GM23338 (cell line): ENCODE measurements around the gene PTCD2. TPM values are rescaled to one million over a fixed set of nuclear protein-coding genes. Genes with fewer than 3 reads are reported as not detected.

Experiments
- ATAC-seq: fragments of 200-7000 bp; cut with Tn5 transposase; 3 replicates; pipeline ENCODE4 v1.9.1; 2020
- DNase-seq: peaks from one replicate; pipeline ENCODE4 v3.0.0-alpha.2; 2015; ENCODE audit warnings: low spot score
- H2AFZ ChIP-seq: fragments of 200-600 bp; sonication (generic); 2 replicates; pipeline ENCODE4 v1.8.0; 2016; ENCODE audit warnings: antibody characterized with exemption, mild to moderate bottlenecking, moderate library complexity
- H3F3A ChIP-seq: fragments of 200-600 bp; sonication (generic); replicated peaks from 2 replicates; pipeline ENCODE4 v1.8.0; 2017; ENCODE audit warnings: antibody characterized with exemption, mixed run types, low read depth
- H3K27ac ChIP-seq: fragments of 200-600 bp; sonication (generic); 2 replicates; pipeline ENCODE4 v1.6.1; 2016; ENCODE audit warnings: low read depth
- H3K27me3 ChIP-seq: fragments of 200-600 bp; sonication (generic); 2 replicates; pipeline ENCODE4 v1.8.0; 2016; ENCODE audit warnings: mild to moderate bottlenecking, mixed run types, moderate library complexity; ENCODE audit not compliant: insufficient read depth
- H3K36me3 ChIP-seq: fragments of 200-600 bp; sonication (generic); 2 replicates; pipeline ENCODE4 v1.8.0; 2016; ENCODE audit warnings: mild to moderate bottlenecking; ENCODE audit not compliant: insufficient read depth
- H3K4me1 ChIP-seq: fragments of 200-600 bp; sonication (generic); 2 replicates; pipeline ENCODE4 v1.8.0; 2016; ENCODE audit warnings: mild to moderate bottlenecking, moderate library complexity; ENCODE audit not compliant: insufficient read depth
- H3K4me2 ChIP-seq: fragments of 200-600 bp; sonication (generic); 2 replicates; pipeline ENCODE4 v1.7.1; 2017; ENCODE audit warnings: mixed run types
- H3K4me3 ChIP-seq: fragments of 200-600 bp; sonication (generic); 2 replicates; pipeline ENCODE4 v1.6.1; 2016; ENCODE audit warnings: mixed run types
- H3K79me2 ChIP-seq: fragments of 200-600 bp; sonication (generic); replicated peaks from 2 replicates; pipeline ENCODE4 v1.8.0; 2017; ENCODE audit warnings: mild to moderate bottlenecking; ENCODE audit not compliant: insufficient read depth
- H3K9me2 ChIP-seq: fragments of 200-600 bp; sonication (generic); 2 replicates; pipeline ENCODE4 v1.8.0; 2017; ENCODE audit not compliant: insufficient read depth
- H4K20me1 ChIP-seq: fragments of 200-600 bp; sonication (generic); replicated peaks from 2 replicates; pipeline ENCODE4 v1.8.0; 2017; ENCODE audit warnings: mild to moderate bottlenecking; ENCODE audit not compliant: insufficient read depth
- H3K27ac Mint-ChIP-seq: 2 replicates; pipeline ENCODE4 v1.8.0; 2020; ENCODE audit warnings: inconsistent platforms, mild to moderate bottlenecking, moderate library complexity, mixed read lengths
- H3K27me3 Mint-ChIP-seq: 3 replicates; pipeline ENCODE4 v1.8.0; 2022; ENCODE audit warnings: low read depth, mild to moderate bottlenecking, moderate library complexity, mixed read lengths, inconsistent platforms; ENCODE audit not compliant: insufficient read depth, poor library complexity
- H3K36me3 Mint-ChIP-seq: 3 replicates; pipeline ENCODE4 v1.8.0; 2021; ENCODE audit warnings: low read depth, mild to moderate bottlenecking, inconsistent platforms, moderate library complexity, mixed read lengths
- H3K4me1 Mint-ChIP-seq: 3 replicates; pipeline ENCODE4 v1.8.0; 2020; ENCODE audit warnings: mild to moderate bottlenecking, inconsistent platforms, mixed read lengths
- H3K4me3 Mint-ChIP-seq: 3 replicates; pipeline ENCODE4 v1.8.0; 2021; ENCODE audit warnings: moderate library complexity, mild to moderate bottlenecking, inconsistent platforms, mixed read lengths
- H3K9me3 Mint-ChIP-seq: 3 replicates; pipeline ENCODE4 v1.8.0; 2020; ENCODE audit warnings: moderate library complexity, mild to moderate bottlenecking, inconsistent platforms, mixed read lengths
- ETS1 ChIP-seq: IDR thresholded peaks from 2 replicates; pipeline ENCODE4 v1.6.1; 2016; ENCODE audit warnings: antibody characterized with exemption
- NANOG ChIP-seq: IDR thresholded peaks from 2 replicates; pipeline ENCODE4 v1.6.1; 2016; ENCODE audit warnings: antibody characterized with exemption, borderline replicate concordance
- POLR2AphosphoS5 ChIP-seq: IDR thresholded peaks from 2 replicates; pipeline ENCODE4 v1.6.1; 2016; ENCODE audit warnings: antibody characterized with exemption, low read depth
- ZNF114 ChIP-seq: fragments of 250-450 bp; sonication (Bioruptor Pico); IDR thresholded peaks from 2 replicates; pipeline ENCODE4 v1.5.0; 2020; ENCODE audit warnings: mild to moderate bottlenecking, moderate library complexity
- polyA plus RNA-seq: library from polyadenylated mRNA; unstranded; fragments of >200 nt; fragmentation: Nextera tagmentation; extraction: Ambion mirVana; gene quantifications from 2 replicates; pipeline ENCODE4 v1.2.1, GENCODE V29; 2016
- total RNA-seq: library from RNA; depleted of rRNA; stranded (reverse); fragments of >200 nt; shearing (Covaris generic); gene quantifications from 2 replicates; pipeline ENCODE4 v1.2.3, GENCODE V29; 2014
- TF ChIP-seq, protein P1 (sequence below): IDR thresholded peaks from one replicate; pipeline ENCODE4 v1.6.1; 2018; ENCODE audit warnings: antibody characterized with exemption; ENCODE audit not compliant: unreplicated experiment
- TF ChIP-seq, protein P2 (sequence below): fragments of 250-450 bp; sonication (Bioruptor Pico); IDR thresholded peaks from 2 replicates; pipeline ENCODE4 v1.5.0; 2020; ENCODE audit warnings: mild to moderate bottlenecking, moderate library complexity

PTCD2 gene
- total and polyA plus RNA-seq, 2 experiments from 2014 or later: 8.8 to 14.5 TPM

DNA sequence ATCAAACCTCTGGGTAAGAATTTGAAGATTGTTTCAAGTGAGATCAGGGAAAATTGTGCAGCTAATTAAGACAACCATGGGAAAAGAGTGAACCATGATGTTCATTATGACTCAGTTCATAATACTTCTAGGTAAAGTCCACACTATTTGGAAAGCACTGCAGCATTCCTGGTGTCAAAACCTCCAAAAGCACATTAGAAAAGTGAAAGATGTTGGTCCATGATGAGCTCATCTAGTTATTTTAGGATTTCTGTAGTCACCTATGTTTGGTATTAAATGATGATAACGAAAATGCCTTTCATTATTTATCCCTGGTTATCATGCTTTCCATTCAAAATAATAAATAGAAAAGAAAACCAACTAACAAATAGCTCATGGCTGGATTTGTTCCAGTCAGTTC is 49.1 kb downstream of the PTCD2 start:
- Mint-ChIP-seq H3K27me3 (peaks cover under 1% of the 10 kb centered on the region), H3K4me3 (no peak overlapping the region), H3K4me1 (peaks cover 22% of the 10 kb centered on the region), H3K27ac (no peak overlapping the region), H3K36me3 (0 out of 3 replicates have a peak, but pooled peaks cover 2% of the 10 kb centered on the region), H3K9me3 (no peaks in the 10 kb centered on the region)
- Histone ChIP-seq H3K4me2 (no peak overlapping the region), H3K36me3 (no peaks in the 10 kb centered on the region), H3K27ac (no peak overlapping the region), H3K79me2 (no peaks in the 10 kb centered on the region), H2AFZ (no peak overlapping the region), H3K4me1 (peaks cover 14% of the 10 kb centered on the region), H3F3A (no peaks in the 10 kb centered on the region), H4K20me1 (no peaks in the 10 kb centered on the region), H3K9me2 (0 out of 2 replicates have a peak, but pooled peaks cover 3% of the 10 kb centered on the region), H3K4me3 (no peak overlapping the region), H3K27me3 (no peaks in the 10 kb centered on the region)
- DNase-seq (no peak), ATAC-seq (no peak)
- TF ChIP-seq, protein P1, sequence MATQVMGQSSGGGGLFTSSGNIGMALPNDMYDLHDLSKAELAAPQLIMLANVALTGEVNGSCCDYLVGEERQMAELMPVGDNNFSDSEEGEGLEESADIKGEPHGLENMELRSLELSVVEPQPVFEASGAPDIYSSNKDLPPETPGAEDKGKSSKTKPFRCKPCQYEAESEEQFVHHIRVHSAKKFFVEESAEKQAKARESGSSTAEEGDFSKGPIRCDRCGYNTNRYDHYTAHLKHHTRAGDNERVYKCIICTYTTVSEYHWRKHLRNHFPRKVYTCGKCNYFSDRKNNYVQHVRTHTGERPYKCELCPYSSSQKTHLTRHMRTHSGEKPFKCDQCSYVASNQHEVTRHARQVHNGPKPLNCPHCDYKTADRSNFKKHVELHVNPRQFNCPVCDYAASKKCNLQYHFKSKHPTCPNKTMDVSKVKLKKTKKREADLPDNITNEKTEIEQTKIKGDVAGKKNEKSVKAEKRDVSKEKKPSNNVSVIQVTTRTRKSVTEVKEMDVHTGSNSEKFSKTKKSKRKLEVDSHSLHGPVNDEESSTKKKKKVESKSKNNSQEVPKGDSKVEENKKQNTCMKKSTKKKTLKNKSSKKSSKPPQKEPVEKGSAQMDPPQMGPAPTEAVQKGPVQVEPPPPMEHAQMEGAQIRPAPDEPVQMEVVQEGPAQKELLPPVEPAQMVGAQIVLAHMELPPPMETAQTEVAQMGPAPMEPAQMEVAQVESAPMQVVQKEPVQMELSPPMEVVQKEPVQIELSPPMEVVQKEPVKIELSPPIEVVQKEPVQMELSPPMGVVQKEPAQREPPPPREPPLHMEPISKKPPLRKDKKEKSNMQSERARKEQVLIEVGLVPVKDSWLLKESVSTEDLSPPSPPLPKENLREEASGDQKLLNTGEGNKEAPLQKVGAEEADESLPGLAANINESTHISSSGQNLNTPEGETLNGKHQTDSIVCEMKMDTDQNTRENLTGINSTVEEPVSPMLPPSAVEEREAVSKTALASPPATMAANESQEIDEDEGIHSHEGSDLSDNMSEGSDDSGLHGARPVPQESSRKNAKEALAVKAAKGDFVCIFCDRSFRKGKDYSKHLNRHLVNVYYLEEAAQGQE: no peak
- no peak for TF ChIP-seq POLR2AphosphoS5
- no peak for TF ChIP-seq ZNF114
- no peak for TF ChIP-seq NANOG

DNA sequence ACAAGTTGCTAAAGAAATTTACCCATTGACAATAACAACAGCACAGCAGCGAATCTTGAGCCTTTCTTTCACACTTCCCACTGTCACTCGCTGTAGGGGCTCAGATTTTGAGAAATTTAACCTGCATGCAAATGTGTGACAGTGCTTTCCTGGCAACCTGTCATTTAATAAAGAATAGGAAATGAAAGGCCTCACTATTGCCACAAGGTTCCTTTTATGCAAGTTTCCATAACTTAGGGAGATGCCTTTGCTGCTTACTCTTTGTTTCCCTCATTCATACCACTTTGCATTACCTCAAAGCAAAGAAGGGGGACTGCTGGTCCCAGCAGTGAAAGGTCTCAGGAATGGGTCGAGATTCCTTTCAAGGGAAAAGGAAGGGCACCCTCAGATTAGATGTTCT is 49.5 kb downstream of the PTCD2 start:
- no peak overlapping the region for H3K4me3 Mint-ChIP-seq
- Histone ChIP-seq H3K4me1 (peaks cover 14% of the 10 kb centered on the region; the same call in 1 of the 2 replicates), H4K20me1 (no peaks in the 10 kb centered on the region), H3F3A (no peaks in the 10 kb centered on the region), H3K9me2 (0 out of 2 replicates have a peak, but pooled peaks cover 3% of the 10 kb centered on the region), H2AFZ (no peak overlapping the region), H3K4me2 (no peak overlapping the region), H3K27ac (no peak overlapping the region), H3K79me2 (no peaks in the 10 kb centered on the region), H3K4me3 (no peak overlapping the region), H3K27me3 (no peaks in the 10 kb centered on the region), H3K36me3 (no peaks in the 10 kb centered on the region)
- TF ChIP-seq, protein P2, sequence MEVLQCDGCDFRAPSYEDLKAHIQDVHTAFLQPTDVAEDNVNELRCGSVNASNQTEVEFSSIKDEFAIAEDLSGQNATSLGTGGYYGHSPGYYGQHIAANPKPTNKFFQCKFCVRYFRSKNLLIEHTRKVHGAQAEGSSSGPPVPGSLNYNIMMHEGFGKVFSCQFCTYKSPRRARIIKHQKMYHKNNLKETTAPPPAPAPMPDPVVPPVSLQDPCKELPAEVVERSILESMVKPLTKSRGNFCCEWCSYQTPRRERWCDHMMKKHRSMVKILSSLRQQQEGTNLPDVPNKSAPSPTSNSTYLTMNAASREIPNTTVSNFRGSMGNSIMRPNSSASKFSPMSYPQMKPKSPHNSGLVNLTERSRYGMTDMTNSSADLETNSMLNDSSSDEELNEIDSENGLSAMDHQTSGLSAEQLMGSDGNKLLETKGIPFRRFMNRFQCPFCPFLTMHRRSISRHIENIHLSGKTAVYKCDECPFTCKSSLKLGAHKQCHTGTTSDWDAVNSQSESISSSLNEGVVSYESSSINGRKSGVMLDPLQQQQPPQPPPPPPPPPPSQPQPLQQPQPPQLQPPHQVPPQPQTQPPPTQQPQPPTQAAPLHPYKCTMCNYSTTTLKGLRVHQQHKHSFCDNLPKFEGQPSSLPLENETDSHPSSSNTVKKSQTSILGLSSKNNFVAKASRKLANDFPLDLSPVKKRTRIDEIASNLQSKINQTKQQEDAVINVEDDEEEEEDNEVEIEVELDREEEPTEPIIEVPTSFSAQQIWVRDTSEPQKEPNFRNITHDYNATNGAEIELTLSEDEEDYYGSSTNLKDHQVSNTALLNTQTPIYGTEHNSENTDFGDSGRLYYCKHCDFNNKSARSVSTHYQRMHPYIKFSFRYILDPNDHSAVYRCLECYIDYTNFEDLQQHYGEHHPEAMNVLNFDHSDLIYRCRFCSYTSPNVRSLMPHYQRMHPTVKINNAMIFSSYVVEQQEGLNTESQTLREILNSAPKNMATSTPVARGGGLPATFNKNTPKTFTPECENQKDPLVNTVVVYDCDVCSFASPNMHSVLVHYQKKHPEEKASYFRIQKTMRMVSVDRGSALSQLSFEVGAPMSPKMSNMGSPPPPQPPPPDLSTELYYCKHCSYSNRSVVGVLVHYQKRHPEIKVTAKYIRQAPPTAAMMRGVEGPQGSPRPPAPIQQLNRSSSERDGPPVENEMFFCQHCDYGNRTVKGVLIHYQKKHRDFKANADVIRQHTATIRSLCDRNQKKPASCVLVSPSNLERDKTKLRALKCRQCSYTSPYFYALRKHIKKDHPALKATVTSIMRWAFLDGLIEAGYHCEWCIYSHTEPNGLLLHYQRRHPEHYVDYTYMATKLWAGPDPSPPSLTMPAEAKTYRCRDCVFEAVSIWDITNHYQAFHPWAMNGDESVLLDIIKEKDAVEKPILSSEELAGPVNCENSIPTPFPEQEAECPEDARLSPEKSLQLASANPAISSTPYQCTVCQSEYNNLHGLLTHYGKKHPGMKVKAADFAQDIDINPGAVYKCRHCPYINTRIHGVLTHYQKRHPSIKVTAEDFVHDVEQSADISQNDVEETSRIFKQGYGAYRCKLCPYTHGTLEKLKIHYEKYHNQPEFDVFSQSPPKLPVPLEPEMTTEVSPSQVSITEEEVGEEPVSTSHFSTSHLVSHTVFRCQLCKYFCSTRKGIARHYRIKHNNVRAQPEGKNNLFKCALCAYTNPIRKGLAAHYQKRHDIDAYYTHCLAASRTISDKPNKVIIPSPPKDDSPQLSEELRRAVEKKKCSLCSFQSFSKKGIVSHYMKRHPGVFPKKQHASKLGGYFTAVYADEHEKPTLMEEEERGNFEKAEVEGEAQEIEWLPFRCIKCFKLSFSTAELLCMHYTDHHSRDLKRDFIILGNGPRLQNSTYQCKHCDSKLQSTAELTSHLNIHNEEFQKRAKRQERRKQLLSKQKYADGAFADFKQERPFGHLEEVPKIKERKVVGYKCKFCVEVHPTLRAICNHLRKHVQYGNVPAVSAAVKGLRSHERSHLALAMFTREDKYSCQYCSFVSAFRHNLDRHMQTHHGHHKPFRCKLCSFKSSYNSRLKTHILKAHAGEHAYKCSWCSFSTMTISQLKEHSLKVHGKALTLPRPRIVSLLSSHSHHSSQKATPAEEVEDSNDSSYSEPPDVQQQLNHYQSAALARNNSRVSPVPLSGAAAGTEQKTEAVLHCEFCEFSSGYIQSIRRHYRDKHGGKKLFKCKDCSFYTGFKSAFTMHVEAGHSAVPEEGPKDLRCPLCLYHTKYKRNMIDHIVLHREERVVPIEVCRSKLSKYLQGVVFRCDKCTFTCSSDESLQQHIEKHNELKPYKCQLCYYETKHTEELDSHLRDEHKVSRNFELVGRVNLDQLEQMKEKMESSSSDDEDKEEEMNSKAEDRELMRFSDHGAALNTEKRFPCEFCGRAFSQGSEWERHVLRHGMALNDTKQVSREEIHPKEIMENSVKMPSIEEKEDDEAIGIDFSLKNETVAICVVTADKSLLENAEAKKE (CRISPR knock-in tag): peak; percentile 72
- TF ChIP-seq ETS1: no peak
- ATAC-seq: peak; percentile 32; the same call in 1 of the 3 replicates
- peaks cover 2% of the 10 kb centered on the region for H3K27me3 Mint-ChIP-seq
- H3K36me3 Mint-ChIP-seq: 0 out of 3 replicates have a peak, but pooled peaks cover 2% of the 10 kb centered on the region
- DNase-seq: no peak
- peaks cover 18% of the 10 kb centered on the region for H3K4me1 Mint-ChIP-seq
- no peaks in the 10 kb centered on the region for H3K9me3 Mint-ChIP-seq
- H3K27ac Mint-ChIP-seq: no peak overlapping the region
